Measurements from ENCODE around the gene AMIGO2.

Gene AMIGO2

GRCh38 chr12:47105914-47106674 lies 26.3 kb upstream of the AMIGO2 start:
- Histone ChIP-seq H3K27me3 (replicated peaks; ENCODE audit: control insufficient read depth, insufficient read depth, low read length) (peaks cover 2% of the 10 kb centered on the region; the same call in 1 of the 2 replicates), H3K36me3 (ENCODE audit: control insufficient read depth, insufficient read depth, low read length) (no peaks in the 10 kb centered on the region), H3K4me3 (replicated peaks; ENCODE audit: low read depth, low read length) (no peak overlapping the region)
- no peak for TF ChIP-seq CTCF (IDR thresholded peaks at IDR 0.05; ENCODE audit: insufficient read depth, low read length, poor library complexity, severe bottlenecking)
- no peak for DNase-seq (ENCODE audit: extremely low read depth, insufficient read length)

- peaks cover 2% of the 10 kb centered on the region; the same call in 1 of the 2 replicates for H3K27me3 ChIP-seq (replicated peaks; ENCODE audit: control insufficient read depth, insufficient read depth, low read length)
- no peaks in the 10 kb centered on the region for H3K36me3 ChIP-seq (ENCODE audit: control insufficient read depth, insufficient read depth, low read length)
- DNase-seq (ENCODE audit: extremely low read depth, insufficient read length) = no peak
- no peak overlapping the region for H3K4me3 ChIP-seq (replicated peaks; ENCODE audit: low read depth, low read length)
- TF ChIP-seq CTCF (IDR thresholded peaks at IDR 0.05; ENCODE audit: insufficient read depth, low read length, poor library complexity, severe bottlenecking) = no peak
Measured at GRCh38 chr12:47102845-47103651, 23.3 kb upstream of the AMIGO2 start.

GRCh38 chr12:47102406-47102805 lies 22.6 kb upstream of the AMIGO2 start:
- H3K36me3 ChIP-seq (ENCODE audit: control insufficient read depth, insufficient read depth, low read length) = no peaks in the 10 kb centered on the region
- H3K4me3 ChIP-seq (replicated peaks; ENCODE audit: low read depth, low read length) = no peak overlapping the region
- no peak for DNase-seq (ENCODE audit: extremely low read depth, insufficient read length)
- peaks cover 2% of the 10 kb centered on the region; the same call in 1 of the 2 replicates for H3K27me3 ChIP-seq (replicated peaks; ENCODE audit: control insufficient read depth, insufficient read depth, low read length)
- no peak for TF ChIP-seq CTCF (IDR thresholded peaks at IDR 0.05; ENCODE audit: insufficient read depth, low read length, poor library complexity, severe bottlenecking)

GRCh38 chr12:47100160-47100559 lies 20.4 kb upstream of the AMIGO2 start:
- no peak for TF ChIP-seq CTCF (IDR thresholded peaks at IDR 0.05; ENCODE audit: insufficient read depth, low read length, poor library complexity, severe bottlenecking)
- no peaks in the 10 kb centered on the region; the same call in 1 of the 2 replicates for H3K27me3 ChIP-seq (replicated peaks; ENCODE audit: control insufficient read depth, insufficient read depth, low read length)
- no peak overlapping the region for H3K4me3 ChIP-seq (replicated peaks; ENCODE audit: low read depth, low read length)
- no peaks in the 10 kb centered on the region for H3K36me3 ChIP-seq (ENCODE audit: control insufficient read depth, insufficient read depth, low read length)
- no peak for DNase-seq (ENCODE audit: extremely low read depth, insufficient read length)

- Histone ChIP-seq H3K36me3 (ENCODE audit: control insufficient read depth, insufficient read depth, low read length) (no peaks in the 10 kb centered on the region), H3K4me3 (replicated peaks; ENCODE audit: low read depth, low read length) (no peak overlapping the region), H3K27me3 (replicated peaks; ENCODE audit: control insufficient read depth, insufficient read depth, low read length) (no peaks in the 10 kb centered on the region; the same call in 1 of the 2 replicates)
- no peak for TF ChIP-seq CTCF (IDR thresholded peaks at IDR 0.05; ENCODE audit: insufficient read depth, low read length, poor library complexity, severe bottlenecking)
- no peak for DNase-seq (ENCODE audit: extremely low read depth, insufficient read length)
Measured at GRCh38 chr12:47099610-47100009, 19.9 kb upstream of the AMIGO2 start.

All from GM06990 (cell line).